Smooth muscle cell (in vitro differentiated cells): Measurements from ENCODE around the gene MAPKAP1. TPM values are rescaled to one million over a fixed set of nuclear protein-coding genes. Genes with fewer than 3 reads are reported as not detected.

Experiments used
- DNase-seq: peaks from one replicate; lab custom pipeline; 2025; ENCODE audit not compliant: unreplicated experiment; lab: John Stamatoyannopoulos, UW
- H2AFZ ChIP-seq: fragments of 200-600 bp; sonication (generic); 2 replicates; pipeline ENCODE4 v1.6.0; 2016; ENCODE audit warnings: antibody characterized with exemption, low read depth, mild to moderate bottlenecking
- H3F3A ChIP-seq: fragments of 200-600 bp; sonication (generic); 2 replicates; pipeline ENCODE4 v1.6.0; 2017; ENCODE audit warnings: antibody characterized with exemption, low read depth
- H3K27ac ChIP-seq: fragments of 200-600 bp; sonication (generic); 2 replicates; pipeline ENCODE4 v1.5.1; 2016; ENCODE audit warnings: low read depth, mild to moderate bottlenecking
- H3K27me3 ChIP-seq: fragments of 200-600 bp; sonication (generic); 2 replicates; pipeline ENCODE4 v1.6.1; 2016; ENCODE audit warnings: low read depth, mild to moderate bottlenecking
- H3K36me3 ChIP-seq: fragments of 200-600 bp; sonication (generic); 2 replicates; pipeline ENCODE4 v1.5.1; 2016; ENCODE audit warnings: low read depth
- H3K4me1 ChIP-seq: fragments of 200-600 bp; sonication (generic); 2 replicates; pipeline ENCODE4 v1.5.1; 2016; ENCODE audit warnings: low read depth
- H3K4me2 ChIP-seq: fragments of 200-600 bp; sonication (generic); 2 replicates; pipeline ENCODE4 v1.6.0; 2016; ENCODE audit warnings: mild to moderate bottlenecking
- H3K4me3 ChIP-seq: fragments of 200-600 bp; sonication (generic); 2 replicates; pipeline ENCODE4 v1.5.1; 2016; ENCODE audit warnings: mild to moderate bottlenecking
- H3K79me2 ChIP-seq: fragments of 200-600 bp; sonication (generic); 2 replicates; pipeline ENCODE4 v1.6.0; 2016; ENCODE audit warnings: low read depth, mild to moderate bottlenecking
- H3K9ac ChIP-seq: fragments of 200-600 bp; sonication (generic); 2 replicates; pipeline ENCODE4 v1.6.0; 2016; ENCODE audit warnings: low read depth
- H3K9me3 ChIP-seq: fragments of 200-600 bp; sonication (generic); replicated peaks from 2 replicates; pipeline ENCODE4 v1.5.1; 2016; ENCODE audit warnings: low read depth
- H4K20me1 ChIP-seq: fragments of 200-600 bp; sonication (generic); 2 replicates; pipeline ENCODE4 v1.6.0; 2016; ENCODE audit warnings: low read depth
- CTCF ChIP-seq: fragments of 200-600 bp; sonication (generic); IDR thresholded peaks from 2 replicates; pipeline ENCODE4 v1.5.1; 2017; ENCODE audit warnings: borderline replicate concordance, mild to moderate bottlenecking, antibody characterized with exemption; ENCODE audit not compliant: insufficient read depth, poor library complexity, severe bottlenecking
- WGBS: methylation state at CpG from one replicate; pipeline ENCODE4 v1.1.7; 2016; ENCODE audit warnings: low lambda C conversion rate; 5-methylcytosine and 5-hydroxymethylcytosine counted together
- polyA plus RNA-seq: library from polyadenylated mRNA; unstranded; fragments of >200 nt; fragmentation: Nextera tagmentation; extraction: Ambion mirVana; gene quantifications from 2 replicates; pipeline ENCODE4 v1.2.1, GENCODE V29; 2016
- total RNA-seq: library from RNA; depleted of rRNA; stranded (reverse); fragments of >200 nt; gene quantifications from 2 replicates; pipeline ENCODE4 v1.2.3, GENCODE V29; 2014

The MAPKAP1 gene
- total and polyA plus RNA-seq, 2 experiments from 2014 or later = 50.1 to 74.5 TPM

- DNase-seq = no peak
- 27% methylated on average over 12 of the region's 12 CpGs for WGBS
Observed at GRCh38 chr9:125493881-125494652, 212.9 kb downstream of the MAPKAP1 start.

GRCh38 chr9:125493384-125493783 lies 213.6 kb downstream of the MAPKAP1 start:
- Histone ChIP-seq H3K36me3 (no peaks in the 10 kb centered on the region), H3K27ac (peak overlapping the region; percentile 79), H3K79me2 (no peaks in the 10 kb centered on the region), H3K27me3 (no peaks in the 10 kb centered on the region), H3F3A (peaks cover 22% of the 10 kb centered on the region), H3K4me1 (peaks cover 10% of the 10 kb centered on the region), H3K9ac (no peak overlapping the region), H3K4me3 (no peak overlapping the region), H2AFZ (no peak overlapping the region), H4K20me1 (peaks cover 17% of the 10 kb centered on the region), H3K4me2 (peak overlapping the region; percentile 48), H3K9me3 (no peaks in the 10 kb centered on the region)
- no peak for TF ChIP-seq CTCF
- no peak for DNase-seq
- WGBS = 87% methylated on average over 5 of the region's 5 CpGs

More at GRCh38 chr9:125493881-125494652, 212.9 kb downstream of the MAPKAP1 start:
- Histone ChIP-seq H3K36me3 (no peaks in the 10 kb centered on the region), H4K20me1 (peaks cover 17% of the 10 kb centered on the region), H2AFZ (no peak overlapping the region), H3K4me1 (peaks cover 10% of the 10 kb centered on the region), H3K4me2 (peak overlapping the region; percentile 48), H3K9ac (peak overlapping the region; percentile 7), H3F3A (peaks cover 22% of the 10 kb centered on the region), H3K9me3 (no peaks in the 10 kb centered on the region), H3K27me3 (no peaks in the 10 kb centered on the region), H3K4me3 (no peak overlapping the region), H3K27ac (peak overlapping the region; percentile 79), H3K79me2 (no peaks in the 10 kb centered on the region)
- TF ChIP-seq CTCF = no peak

GRCh38 chr9:125492719-125493118 lies 214.3 kb downstream of the MAPKAP1 start:
- TF ChIP-seq CTCF = no peak
- Histone ChIP-seq H3K4me3 (no peak overlapping the region), H3F3A (peaks cover 22% of the 10 kb centered on the region), H3K79me2 (no peaks in the 10 kb centered on the region), H3K9ac (no peak overlapping the region), H3K27ac (no peak overlapping the region), H3K4me2 (no peak overlapping the region), H4K20me1 (peaks cover 17% of the 10 kb centered on the region), H3K9me3 (no peaks in the 10 kb centered on the region), H3K4me1 (peaks cover 10% of the 10 kb centered on the region), H2AFZ (no peak overlapping the region), H3K27me3 (no peaks in the 10 kb centered on the region), H3K36me3 (no peaks in the 10 kb centered on the region)
- no peak for DNase-seq
- WGBS = 97% methylated on average over 2 of the region's 2 CpGs

- Histone ChIP-seq H4K20me1 (peaks cover 21% of the 10 kb centered on the region), H3K4me1 (no peaks in the 10 kb centered on the region), H3K27me3 (no peaks in the 10 kb centered on the region), H3K36me3 (no peaks in the 10 kb centered on the region), H3K79me2 (no peaks in the 10 kb centered on the region), H3F3A (no peaks in the 10 kb centered on the region), H3K9ac (no peak overlapping the region), H2AFZ (no peak overlapping the region), H3K4me2 (no peak overlapping the region), H3K4me3 (no peak overlapping the region), H3K27ac (no peak overlapping the region), H3K9me3 (no peaks in the 10 kb centered on the region)
- no peak for DNase-seq
- no peak for TF ChIP-seq CTCF
- WGBS = 48% methylated on average over 2 of the region's 2 CpGs
Observed at GRCh38 chr9:125487842-125488241, 219.2 kb downstream of the MAPKAP1 start.
